ENCODE data around the gene WWC2. TPM values are rescaled to one million over a fixed set of nuclear protein-coding genes. Genes with fewer than 3 reads are reported as not detected.

WWC2 gene
- total RNA-seq, 1 experiment from 2014 or later: 16.0 TPM

DNA sequence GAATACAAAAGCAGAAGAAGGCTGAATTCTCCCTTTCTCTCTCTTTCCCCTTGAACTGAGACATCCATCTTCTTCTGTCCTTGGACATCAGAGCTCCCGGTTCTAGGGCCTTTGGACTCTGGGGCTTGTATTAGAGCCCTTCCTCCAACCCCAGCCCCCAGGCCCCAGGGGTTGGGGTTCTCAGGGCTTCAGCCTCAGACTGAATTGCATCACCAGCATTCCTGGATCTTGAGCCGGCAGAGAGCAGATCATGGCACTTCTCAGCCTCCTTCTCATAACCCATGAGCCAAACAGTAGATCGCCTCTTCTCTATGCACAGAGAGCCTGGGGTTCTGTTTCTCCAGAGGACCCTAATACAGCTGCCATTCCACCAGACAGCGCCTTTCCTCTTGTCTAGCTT is 248.5 kb downstream of the WWC2 start:
- no peaks in the 10 kb centered on the region for H3K36me3 ChIP-seq
- no peak overlapping the region for H3K4me3 ChIP-seq
- no peaks in the 10 kb centered on the region for H3K27me3 ChIP-seq
- no peaks in the 10 kb centered on the region for H3K9me3 ChIP-seq
- DNase-seq: no peak

DNA sequence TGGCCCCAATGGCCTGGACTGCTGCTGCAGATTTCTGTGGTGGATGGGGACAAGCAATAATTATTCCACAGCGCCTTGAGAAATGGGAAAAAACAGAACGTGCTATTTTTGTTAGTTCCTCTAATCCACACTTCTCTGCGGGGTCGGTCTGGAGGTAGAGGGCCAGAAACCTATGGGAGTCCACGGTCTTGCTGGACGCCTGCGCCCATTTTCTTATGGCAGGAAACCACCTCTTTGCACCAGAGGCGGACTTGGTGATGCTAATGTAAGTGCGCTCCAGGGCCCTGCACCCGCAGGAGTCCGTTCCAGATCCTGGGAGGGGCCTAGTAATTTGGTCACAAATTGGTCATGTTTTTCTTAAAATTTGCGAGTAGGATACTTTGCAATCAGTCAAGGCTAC is 249.1 kb downstream of the WWC2 start:
- H3K4me3 ChIP-seq: no peak overlapping the region
- DNase-seq: no peak
- no peaks in the 10 kb centered on the region for H3K36me3 ChIP-seq
- H3K27me3 ChIP-seq: no peaks in the 10 kb centered on the region
- no peaks in the 10 kb centered on the region for H3K9me3 ChIP-seq

DNA sequence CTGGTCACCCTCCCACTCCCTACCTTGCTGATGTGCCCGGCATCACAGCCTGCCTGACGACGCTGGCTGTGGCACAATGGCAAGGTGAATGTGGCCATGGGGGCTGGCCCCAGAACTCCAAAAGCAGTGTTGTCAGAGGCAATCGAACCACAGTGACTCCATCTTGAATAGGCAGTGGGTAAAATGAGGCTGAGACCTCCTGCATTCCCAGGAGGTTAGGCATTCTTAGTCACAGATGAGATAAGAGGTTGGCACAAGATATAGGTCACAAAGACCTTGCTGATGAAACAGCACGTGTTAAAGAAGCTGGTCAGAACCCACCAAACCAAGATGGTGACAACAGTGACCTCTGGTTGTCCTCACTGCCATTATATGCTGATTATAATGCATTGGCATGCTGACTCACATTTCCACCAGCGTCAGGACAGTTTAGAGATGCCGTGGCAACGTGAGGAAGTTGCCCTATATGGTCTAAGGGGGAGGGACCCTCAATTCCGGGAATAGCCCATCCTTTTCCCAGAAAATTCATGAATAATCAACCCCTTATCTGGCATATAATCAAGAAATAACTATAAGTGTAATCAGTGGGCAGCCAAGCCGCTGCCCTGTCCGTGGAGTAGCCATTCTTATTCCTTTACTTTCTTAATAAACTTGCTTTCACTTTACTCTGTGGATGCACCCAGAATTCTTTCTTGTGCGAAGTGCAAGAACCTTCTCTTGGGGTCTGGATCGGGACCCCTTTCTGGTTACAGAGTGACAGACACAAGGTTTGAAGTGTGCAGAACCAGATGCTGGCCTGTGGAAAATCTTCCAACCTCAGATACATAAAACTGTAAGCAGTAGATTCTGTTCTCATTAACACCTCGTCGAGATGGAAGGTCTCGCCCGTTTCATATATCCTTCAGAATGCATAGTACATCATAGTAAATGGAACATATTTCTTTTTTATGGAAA is 249.9 kb downstream of the WWC2 start:
- H3K27me3 ChIP-seq: no peaks in the 10 kb centered on the region
- DNase-seq: peak; percentile 63
- H3K4me3 ChIP-seq: no peak overlapping the region
- no peaks in the 10 kb centered on the region for H3K9me3 ChIP-seq
- no peaks in the 10 kb centered on the region for H3K36me3 ChIP-seq

DNA sequence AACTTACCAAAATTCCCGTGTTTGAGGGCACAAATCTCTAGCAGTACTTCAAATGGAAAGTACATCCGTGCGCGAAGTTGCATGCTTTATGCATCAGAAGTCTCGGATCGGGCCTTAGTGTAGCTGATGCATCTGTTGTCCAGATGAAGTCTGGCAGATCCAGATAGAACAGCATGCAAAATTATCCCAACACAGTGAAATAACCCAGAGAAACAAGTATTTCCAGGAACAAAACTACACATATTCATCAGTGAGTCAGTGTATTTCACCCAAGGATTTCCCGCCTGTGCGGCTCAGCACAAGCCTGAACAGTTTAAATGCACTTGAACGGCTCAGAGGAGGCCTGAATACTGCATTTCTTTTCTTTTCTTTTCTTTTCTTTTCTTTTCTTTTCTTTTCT is 250.6 kb downstream of the WWC2 start:
- H3K9me3 ChIP-seq: no peaks in the 10 kb centered on the region
- no peak for DNase-seq
- no peaks in the 10 kb centered on the region for H3K36me3 ChIP-seq
- no peak overlapping the region for H3K4me3 ChIP-seq
- no peaks in the 10 kb centered on the region for H3K27me3 ChIP-seq

DNA sequence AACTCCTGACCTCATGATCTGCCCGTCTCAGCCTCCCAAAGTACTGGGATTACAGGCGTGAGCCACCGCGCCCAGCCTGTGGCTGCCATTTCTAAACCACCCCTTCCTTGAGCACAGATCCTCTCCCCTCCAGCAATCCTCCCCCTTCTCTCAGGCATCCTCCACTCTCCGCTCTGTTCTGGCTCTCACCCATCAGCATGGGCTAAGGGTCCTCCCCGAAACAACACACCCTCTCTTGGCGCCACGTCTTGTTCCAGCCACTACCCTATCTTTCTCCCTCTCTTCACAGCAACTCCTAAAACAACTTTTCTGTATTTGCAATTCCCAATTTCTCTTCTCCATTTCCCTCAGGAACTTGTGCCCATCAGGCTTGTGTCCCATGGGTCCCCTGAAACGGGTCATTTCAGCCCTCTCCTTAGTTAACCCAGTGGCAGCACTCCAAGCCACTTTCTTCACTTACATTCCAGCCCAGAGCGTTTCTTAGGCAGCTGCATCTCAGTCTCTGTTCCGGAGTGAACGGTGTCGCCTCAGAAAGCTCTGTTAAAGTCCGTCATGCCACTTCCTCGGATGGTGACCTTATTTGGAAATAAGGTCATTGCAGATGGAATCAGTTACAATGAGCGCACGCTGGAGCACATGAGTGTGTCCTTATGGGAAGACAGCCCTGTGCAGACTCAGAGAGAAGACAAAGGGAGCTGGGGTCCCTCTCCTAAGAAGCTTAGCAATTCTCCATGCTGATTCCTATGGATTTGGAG is 251.4 kb downstream of the WWC2 start:
- DNase-seq: no peak
- Histone ChIP-seq H3K27me3 (no peaks in the 10 kb centered on the region), H3K36me3 (no peaks in the 10 kb centered on the region), H3K9me3 (no peaks in the 10 kb centered on the region), H3K4me3 (no peak overlapping the region)

DNA sequence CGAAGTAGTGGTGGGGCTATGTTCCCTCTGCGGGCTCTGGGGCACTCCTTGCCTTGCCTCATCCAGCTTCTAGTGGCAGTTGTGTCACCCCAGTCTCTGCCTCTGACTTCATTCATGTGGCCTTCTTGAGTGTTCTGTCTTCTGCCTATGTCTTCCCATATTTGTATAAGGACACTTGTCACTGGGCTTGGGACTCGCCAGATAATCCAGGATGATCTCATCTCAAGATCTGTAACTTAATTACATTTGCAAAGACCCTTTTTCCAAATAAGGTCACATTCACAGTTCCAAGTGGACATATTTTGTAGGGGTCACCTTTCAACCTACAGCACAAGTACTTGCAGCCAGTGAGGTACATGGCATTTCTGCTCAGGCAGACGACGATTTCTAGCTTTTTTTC is 253.5 kb downstream of the WWC2 start:
- no peaks in the 10 kb centered on the region for H3K36me3 ChIP-seq
- H3K4me3 ChIP-seq: no peak overlapping the region
- H3K9me3 ChIP-seq: no peaks in the 10 kb centered on the region
- no peaks in the 10 kb centered on the region for H3K27me3 ChIP-seq
- no peak for DNase-seq

DNA sequence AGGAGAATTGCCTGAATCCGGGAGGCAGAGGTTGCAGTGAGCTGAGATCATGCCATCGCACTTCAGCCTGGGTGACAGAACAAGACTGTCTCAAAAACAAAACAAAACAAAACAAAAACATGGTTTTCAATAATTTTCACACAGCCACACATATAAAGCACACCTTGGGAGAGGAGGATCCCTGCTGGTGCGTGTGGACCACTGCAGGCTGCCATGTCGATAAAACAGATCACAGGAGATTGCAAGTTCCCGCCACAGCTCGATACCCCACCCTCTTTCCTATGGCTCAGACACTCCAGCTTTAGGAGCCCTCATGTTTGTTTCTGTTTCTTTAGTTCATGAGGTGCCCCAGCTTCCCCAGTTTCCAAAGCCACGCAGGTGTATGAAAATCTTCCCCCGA is 254.5 kb downstream of the WWC2 start:
- H3K4me3 ChIP-seq: no peak overlapping the region
- no peak for DNase-seq
- no peaks in the 10 kb centered on the region for H3K36me3 ChIP-seq
- no peaks in the 10 kb centered on the region for H3K27me3 ChIP-seq
- H3K9me3 ChIP-seq: no peaks in the 10 kb centered on the region

DNA sequence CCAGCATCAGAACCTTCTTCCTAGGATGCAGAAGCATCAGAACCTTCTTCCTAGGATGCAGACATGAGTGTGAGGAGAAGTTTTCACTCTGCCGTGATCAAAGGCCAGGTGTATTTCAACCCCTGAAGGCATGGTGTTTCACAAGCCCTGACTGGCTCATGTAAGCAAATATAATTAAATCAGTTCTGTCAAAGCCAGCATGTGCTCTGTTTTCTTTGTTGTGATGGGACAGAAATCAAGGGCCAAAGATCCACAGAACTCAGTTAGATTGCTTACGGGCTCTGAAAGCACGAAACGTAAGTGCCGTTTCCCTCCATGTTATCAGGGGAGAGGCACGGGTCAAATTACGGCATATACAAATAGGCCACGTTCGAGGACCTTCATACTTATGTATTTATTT is 255.2 kb downstream of the WWC2 start:
- Histone ChIP-seq H3K27me3 (no peaks in the 10 kb centered on the region), H3K36me3 (no peaks in the 10 kb centered on the region), H3K4me3 (no peak overlapping the region), H3K9me3 (no peaks in the 10 kb centered on the region)
- DNase-seq: no peak

DNA sequence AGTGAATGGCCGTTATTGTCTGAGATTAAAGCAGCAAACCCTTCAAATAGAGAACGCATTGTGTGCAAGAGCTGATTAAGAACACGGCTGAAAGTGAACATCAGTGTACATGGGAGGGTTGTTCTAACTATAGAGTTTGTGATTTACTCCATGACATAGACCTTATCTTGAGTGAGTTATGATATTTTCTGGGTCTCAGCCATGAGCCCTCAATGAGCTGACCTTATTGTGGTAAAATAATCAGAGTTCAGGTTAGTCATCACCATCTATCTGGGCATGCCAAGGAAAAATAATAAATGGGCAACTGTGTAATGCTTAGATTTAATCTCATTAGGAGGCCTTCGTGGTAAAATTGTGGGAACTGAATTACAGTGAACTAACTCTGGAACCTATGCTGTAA is 256.3 kb downstream of the WWC2 start:
- Histone ChIP-seq H3K27me3 (no peaks in the 10 kb centered on the region), H3K9me3 (no peaks in the 10 kb centered on the region), H3K4me3 (no peak overlapping the region), H3K36me3 (no peaks in the 10 kb centered on the region)
- DNase-seq: no peak

DNA sequence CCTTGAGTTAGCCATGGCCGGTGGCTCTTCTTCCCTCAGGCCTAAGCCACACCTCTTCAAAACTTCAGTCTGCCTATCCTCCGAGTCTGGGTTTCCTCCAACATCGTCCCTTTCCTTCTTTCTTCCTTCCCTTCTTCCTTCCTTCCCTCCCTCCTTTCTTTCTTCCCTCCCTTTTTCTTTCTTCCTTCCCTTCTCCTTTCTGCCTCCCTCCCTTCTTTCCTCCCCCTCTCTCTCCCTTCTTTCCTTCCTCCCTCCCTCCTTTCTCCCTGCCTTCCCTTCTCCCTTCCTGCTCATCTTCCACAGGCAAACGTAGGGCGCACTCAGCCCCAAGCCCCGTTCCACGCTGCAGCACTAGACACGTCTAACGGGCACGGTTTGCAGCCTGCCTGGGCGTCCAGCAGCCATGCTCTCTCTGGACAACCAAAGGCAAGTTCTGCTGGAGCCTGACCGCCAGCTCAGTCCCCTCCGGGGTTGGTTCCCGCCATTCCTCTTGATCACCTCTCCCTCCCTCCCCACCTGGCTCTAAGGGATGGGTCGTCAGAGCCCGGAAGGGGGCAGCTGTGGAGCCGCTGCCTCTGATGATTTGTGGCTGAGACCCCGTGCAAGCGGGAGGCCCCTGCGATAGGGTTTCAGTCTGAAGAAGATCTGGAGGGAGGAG is 257.2 kb downstream of the WWC2 start:
- Histone ChIP-seq H3K9me3 (no peaks in the 10 kb centered on the region), H3K36me3 (no peaks in the 10 kb centered on the region), H3K4me3 (no peak overlapping the region), H3K27me3 (no peaks in the 10 kb centered on the region)
- DNase-seq: no peak

DNA sequence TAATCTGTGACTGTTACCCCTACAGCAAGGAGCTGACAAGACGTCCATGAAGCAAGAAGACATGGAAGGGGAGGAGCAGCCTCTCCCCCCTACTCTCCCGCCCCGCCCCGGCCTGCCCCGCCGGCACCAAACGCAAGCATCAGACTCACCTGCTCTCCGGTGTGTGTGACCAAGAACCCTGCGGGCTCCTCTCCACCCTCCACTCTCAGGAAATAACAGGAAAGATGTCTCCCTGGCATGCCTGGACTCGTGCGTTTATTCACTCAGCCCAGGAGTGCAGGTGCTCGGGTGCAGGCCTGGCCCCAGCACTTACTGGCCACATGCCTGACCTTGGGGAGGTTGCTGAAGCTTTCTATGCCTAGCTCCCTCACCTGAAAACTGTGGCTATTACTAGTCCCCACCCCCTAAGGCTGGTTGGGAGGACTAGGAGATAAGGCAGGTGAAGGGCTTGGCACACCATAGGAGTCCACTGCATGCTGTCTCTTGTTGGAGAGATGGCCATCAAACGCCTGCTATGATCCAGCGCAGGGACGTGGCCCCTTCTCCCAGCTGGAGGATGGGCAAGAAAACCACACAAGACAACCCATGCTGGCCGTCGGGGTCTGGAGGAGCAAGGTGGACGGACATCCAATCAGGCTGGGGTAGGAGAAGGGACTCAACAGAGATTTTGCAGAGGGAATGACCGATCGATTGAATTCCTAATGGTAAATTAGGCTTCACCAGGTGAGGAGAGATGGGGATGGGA is 258.0 kb downstream of the WWC2 start:
- Histone ChIP-seq H3K9me3 (no peaks in the 10 kb centered on the region), H3K36me3 (no peaks in the 10 kb centered on the region), H3K4me3 (no peak overlapping the region), H3K27me3 (no peaks in the 10 kb centered on the region)
- DNase-seq: no peak

DNA sequence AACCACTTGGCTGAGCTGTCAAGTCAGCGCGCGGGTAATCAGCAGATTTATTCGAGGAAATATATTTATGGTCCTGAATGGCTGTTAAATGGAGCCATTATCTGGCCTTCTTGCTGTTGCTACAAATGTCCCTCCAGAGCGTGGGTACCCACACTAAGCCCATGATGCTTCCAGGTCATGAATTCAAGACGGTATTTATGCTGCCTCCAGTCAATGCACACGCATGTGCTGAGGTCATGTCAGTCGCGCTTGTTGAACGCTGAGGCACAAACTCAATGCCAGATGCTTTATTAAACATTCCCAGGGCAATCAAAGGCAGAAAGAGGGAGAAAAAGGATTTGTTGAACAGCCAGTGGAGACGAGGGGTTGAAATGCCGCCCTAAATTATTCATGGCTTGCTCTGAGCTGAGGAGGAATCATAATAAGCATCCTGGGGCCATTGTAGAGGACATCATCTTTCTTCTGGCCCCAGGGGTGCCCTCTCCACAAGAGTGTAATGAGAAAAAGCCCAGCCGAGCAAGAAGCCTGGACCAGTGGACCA is 259.2 kb downstream of the WWC2 start:
- Histone ChIP-seq H3K27me3 (no peaks in the 10 kb centered on the region), H3K4me3 (no peak overlapping the region), H3K9me3 (no peaks in the 10 kb centered on the region), H3K36me3 (no peaks in the 10 kb centered on the region)
- no peak for DNase-seq

DNA sequence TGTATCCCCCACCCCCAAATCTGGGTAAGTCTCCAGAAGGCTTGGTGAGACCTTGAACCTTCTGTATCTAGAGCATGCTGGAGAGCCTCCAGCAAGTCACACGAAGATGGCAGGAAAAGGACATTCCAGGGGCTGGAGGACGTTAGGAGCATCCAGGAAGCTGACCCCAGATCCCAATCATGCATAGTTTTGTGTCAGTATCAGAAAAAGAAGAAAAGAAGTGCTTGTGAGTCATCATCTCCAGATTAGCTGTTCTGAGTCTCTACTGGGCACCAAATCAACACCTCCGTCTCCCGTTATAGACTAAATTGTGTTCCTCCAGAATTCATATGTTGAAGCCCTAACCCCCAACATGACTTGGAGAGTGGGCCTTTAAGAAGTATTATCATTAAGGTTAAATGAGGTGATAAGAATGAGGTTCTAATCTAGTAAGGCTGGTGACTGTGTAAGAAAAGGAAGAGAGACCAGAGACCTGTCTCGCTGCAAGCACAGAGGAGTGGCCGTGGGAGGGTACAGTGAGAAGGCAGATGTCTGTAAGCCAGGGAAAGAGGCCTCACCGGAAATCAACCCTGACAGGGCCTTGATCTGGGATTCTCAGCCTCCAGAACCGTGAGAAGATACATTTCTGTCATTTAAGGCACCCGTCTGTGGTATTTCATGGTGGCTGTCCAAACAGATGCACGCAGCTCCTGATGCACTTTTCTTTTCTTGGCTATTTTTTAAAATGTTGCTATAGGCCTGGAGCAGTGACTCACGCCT is 261.3 kb downstream of the WWC2 start:
- H3K4me3 ChIP-seq: no peak overlapping the region
- peak; percentile 42 for DNase-seq
- no peaks in the 10 kb centered on the region for H3K27me3 ChIP-seq
- no peaks in the 10 kb centered on the region for H3K36me3 ChIP-seq
- no peaks in the 10 kb centered on the region for H3K9me3 ChIP-seq

DNA sequence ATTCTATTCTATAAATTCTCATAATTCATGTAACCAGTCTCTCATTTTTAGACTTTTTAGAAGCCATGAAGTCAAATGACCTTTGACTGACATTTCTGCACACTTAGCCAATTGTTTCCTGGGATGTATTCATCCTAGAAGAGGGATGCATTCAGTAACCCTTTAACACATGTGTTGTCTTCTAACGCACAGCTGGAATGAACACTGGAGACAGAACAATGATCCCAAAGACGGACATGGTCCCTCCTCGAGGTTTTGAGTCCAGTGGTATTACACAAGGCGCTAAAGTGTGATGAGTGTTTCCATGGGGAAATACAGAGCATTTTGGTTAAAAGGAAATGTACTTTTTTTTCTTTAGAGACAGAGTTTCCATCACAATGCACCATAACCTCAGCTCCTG is 263.0 kb downstream of the WWC2 start:
- no peaks in the 10 kb centered on the region for H3K27me3 ChIP-seq
- no peaks in the 10 kb centered on the region for H3K9me3 ChIP-seq
- H3K4me3 ChIP-seq: no peak overlapping the region
- DNase-seq: no peak
- no peaks in the 10 kb centered on the region for H3K36me3 ChIP-seq

DNA sequence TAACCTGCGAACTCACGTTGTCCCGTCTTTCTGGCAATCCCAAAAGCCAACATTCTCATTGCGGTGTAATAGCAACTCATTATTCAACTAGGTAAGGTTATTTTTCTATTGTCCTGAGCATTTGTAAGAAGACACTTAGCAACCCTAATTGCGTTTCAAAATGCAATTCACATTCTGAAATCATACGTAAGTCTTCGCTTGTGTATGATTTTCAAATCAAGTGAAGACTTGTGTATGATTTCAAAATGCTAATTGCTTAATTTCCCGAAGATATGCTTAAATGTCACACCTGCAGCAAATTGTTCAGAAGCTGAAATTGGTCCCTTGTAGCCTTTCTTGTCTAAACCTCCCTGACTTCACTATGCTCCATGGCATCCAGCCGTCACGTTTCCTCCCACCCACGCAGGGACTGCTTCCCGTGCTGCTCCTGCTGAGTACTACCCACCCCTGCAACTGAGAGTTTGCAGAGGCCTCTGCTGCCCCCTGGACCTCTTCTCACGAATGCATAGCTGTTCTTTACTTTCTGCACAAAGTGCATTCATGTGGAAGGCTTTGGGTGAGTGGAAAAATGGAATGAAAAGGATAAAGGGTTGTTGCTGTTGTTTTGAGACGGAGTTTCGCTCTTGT is 264.0 kb downstream of the WWC2 start:
- peak; percentile 46 for DNase-seq
- Histone ChIP-seq H3K27me3 (no peaks in the 10 kb centered on the region), H3K9me3 (no peaks in the 10 kb centered on the region), H3K4me3 (no peak overlapping the region), H3K36me3 (no peaks in the 10 kb centered on the region)

Measured in MG63 (cell line).